ENCODE results near the gene KIAA0040. TPM values are rescaled to one million over a fixed set of nuclear protein-coding genes. Genes with fewer than 3 reads are reported as not detected.

Gene KIAA0040
- total RNA-seq, 6 experiments from 2014 or later = 4.6 to 13.5 (median 5.3) TPM

- ATAC-seq (no peak), DNase-seq (no peak)
- H3K9me3 ChIP-seq = no peaks in the 10 kb centered on the region
- H3K4me3 ChIP-seq = no peak overlapping the region
- no peaks in the 10 kb centered on the region for H3K27me3 ChIP-seq
- no peaks in the 10 kb centered on the region for H3K36me3 ChIP-seq
- H3K4me1 ChIP-seq = no peaks in the 10 kb centered on the region
- WGBS (ENCODE audit: insufficient coverage, low coverage, low lambda C conversion rate, missing lambda C conversion rate) = 92% methylated on average over 7 of the region's 7 CpGs
- intact Hi-C loops (cut with DNase I) = no loop called here
- TF ChIP-seq POLR2A (IDR thresholded peaks at IDR 0.05) = no peak
- TF ChIP-seq, protein P1, sequence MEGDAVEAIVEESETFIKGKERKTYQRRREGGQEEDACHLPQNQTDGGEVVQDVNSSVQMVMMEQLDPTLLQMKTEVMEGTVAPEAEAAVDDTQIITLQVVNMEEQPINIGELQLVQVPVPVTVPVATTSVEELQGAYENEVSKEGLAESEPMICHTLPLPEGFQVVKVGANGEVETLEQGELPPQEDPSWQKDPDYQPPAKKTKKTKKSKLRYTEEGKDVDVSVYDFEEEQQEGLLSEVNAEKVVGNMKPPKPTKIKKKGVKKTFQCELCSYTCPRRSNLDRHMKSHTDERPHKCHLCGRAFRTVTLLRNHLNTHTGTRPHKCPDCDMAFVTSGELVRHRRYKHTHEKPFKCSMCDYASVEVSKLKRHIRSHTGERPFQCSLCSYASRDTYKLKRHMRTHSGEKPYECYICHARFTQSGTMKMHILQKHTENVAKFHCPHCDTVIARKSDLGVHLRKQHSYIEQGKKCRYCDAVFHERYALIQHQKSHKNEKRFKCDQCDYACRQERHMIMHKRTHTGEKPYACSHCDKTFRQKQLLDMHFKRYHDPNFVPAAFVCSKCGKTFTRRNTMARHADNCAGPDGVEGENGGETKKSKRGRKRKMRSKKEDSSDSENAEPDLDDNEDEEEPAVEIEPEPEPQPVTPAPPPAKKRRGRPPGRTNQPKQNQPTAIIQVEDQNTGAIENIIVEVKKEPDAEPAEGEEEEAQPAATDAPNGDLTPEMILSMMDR (IDR thresholded peaks at IDR 0.05) = no peak
- no peak overlapping the region for H3K27ac ChIP-seq
Observed at GRCh38 chr1:175173531-175173930, 19.0 kb downstream of the KIAA0040 start.

DNA sequence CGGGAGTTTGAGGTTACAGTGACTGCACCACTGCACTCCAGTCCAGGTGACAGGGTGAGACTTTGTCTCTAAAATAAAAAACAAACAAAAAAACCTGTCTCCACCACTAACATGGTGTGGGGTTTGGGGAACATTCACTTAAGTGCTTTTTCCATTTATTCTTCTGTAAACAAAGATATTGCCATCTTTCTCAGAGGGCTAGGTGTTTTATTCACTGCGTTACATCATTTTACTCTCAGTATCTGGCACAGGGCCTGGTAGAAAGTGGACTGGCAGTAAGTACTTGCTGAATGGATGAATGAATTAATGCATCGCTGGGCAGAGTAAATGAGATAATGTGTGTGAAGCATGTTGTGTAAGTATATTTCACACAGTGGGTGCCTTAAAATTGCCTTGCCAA is 20.1 kb downstream of the KIAA0040 start:
- Histone ChIP-seq H3K27ac (no peak overlapping the region), H3K9me3 (no peaks in the 10 kb centered on the region), H3K4me1 (no peaks in the 10 kb centered on the region), H3K27me3 (no peaks in the 10 kb centered on the region), H3K36me3 (no peaks in the 10 kb centered on the region), H3K4me3 (no peak overlapping the region)
- DNase-seq = no peak
- TF ChIP-seq, protein P1 (IDR thresholded peaks at IDR 0.05) = no peak
- TF ChIP-seq POLR2A (IDR thresholded peaks at IDR 0.05) = no peak
- intact Hi-C loops (cut with DNase I) = no loop called here
- no peak for ATAC-seq
- WGBS (ENCODE audit: insufficient coverage, low coverage, low lambda C conversion rate, missing lambda C conversion rate) = 88% methylated on average over 3 of the region's 3 CpGs

DNA sequence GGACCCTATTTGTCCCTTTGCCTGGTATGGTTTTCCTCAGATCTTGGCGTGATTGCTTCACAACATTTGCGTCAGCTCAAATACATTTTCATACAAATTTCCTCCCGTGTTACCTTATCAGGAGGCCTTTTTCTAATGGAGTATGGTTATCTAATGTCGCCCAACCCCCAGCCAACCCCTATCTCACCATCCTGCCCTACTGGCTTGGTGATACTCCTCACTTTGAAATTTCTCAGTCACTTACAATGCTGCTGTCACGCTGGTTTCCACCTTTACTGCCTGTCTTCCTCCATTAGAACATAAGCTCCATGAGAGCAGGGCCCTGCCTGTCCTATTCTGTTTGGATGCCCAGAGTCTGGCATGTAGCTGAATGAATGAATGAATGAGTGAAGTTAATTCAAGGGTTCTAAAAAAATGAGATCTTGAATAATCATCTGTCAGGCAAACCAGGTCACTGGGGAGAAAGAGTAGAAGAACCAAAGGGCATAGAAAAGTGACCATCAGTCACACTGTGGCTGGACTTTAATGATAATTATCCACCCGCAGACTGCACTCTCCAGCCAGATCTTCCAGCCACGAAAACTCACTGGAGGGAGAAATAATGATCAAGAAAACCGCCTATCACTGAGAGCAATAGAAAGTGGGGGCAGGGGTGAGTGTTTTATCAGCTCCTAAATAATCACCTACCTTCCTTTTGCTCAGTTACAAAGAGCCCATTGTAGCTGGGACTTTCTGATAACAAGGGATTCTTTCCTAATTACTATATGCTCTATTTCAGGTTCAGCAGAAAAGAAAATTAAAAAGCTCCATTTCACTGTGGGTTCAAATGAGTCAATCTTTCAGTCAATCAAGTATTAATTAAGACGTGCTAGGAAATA is 21.3 kb downstream of the KIAA0040 start:
- Histone ChIP-seq H3K4me3 (no peak overlapping the region), H3K36me3 (peaks cover 0 to 4% (median under 1%) of the 10 kb centered on the region in 4 donors), H3K4me1 (no peaks in the 10 kb centered on the region), H3K27me3 (no peaks in the 10 kb centered on the region), H3K27ac (no peak overlapping the region), H3K9me3 (no peaks in the 10 kb centered on the region)
- no peak for DNase-seq
- WGBS (ENCODE audit: insufficient coverage, low coverage, low lambda C conversion rate, missing lambda C conversion rate) = 89% methylated on average over 8 of the region's 9 CpGs
- no peak for ATAC-seq
- intact Hi-C loops (cut with DNase I) = no loop called here
- no peak for TF ChIP-seq POLR2A (IDR thresholded peaks at IDR 0.05)
- TF ChIP-seq, protein P1 (IDR thresholded peaks at IDR 0.05) = no peak

- peaks cover 0 to 22% (median 9%) of the 10 kb centered on the region in 4 donors for H3K36me3 ChIP-seq
- DNase-seq = no peak
- intact Hi-C loops (cut with DNase I) = no loop called here
- no peak overlapping the region for H3K4me3 ChIP-seq
- no peaks in the 10 kb centered on the region for H3K27me3 ChIP-seq
- WGBS (ENCODE audit: insufficient coverage, low coverage, low lambda C conversion rate, missing lambda C conversion rate) = 75% methylated on average over 6 of the region's 6 CpGs
- peak; percentile 55 to 92 (median 59) for ATAC-seq
- no peak overlapping the region for H3K27ac ChIP-seq
- no peaks in the 10 kb centered on the region for H3K4me1 ChIP-seq
- TF ChIP-seq, protein P1 (IDR thresholded peaks at IDR 0.05) = no peak
- no peak for TF ChIP-seq POLR2A (IDR thresholded peaks at IDR 0.05)
- no peaks in the 10 kb centered on the region for H3K9me3 ChIP-seq
Observed at GRCh38 chr1:175169286-175170018, 23.1 kb downstream of the KIAA0040 start.
